GM12878 (cell line): Measurements from ENCODE around the gene ELMOD2. TPM values are rescaled to one million over a fixed set of nuclear protein-coding genes. Genes with fewer than 3 reads are reported as not detected.

ENCODE experiments used
- ATAC-seq: fragments of 200-7000 bp; cut with Tn5 transposase; 3 replicates; pipeline ENCODE4 v1.9.1; 2020; ENCODE audit warnings: mild to moderate bottlenecking, moderate library complexity
- BruUV-seq: library from RNA; stranded (reverse); fragments of 400-500 nt; replicated peaks from 2 replicates; lab custom pipeline; 2021; lab: Mats Ljungman, UMichigan
- CTCF ChIA-PET: fragments of 300-600 bp; sonication (Branson Sonifier 250); formaldehyde crosslinking; extraction: SDS; loops from one replicate; lab custom pipeline; 2021; ENCODE audit warnings: inconsistent platforms; lab: Yijun Ruan, JAX
- POLR2A ChIA-PET: fragments of 350-600 bp; formaldehyde crosslinking; extraction: SDS; loops from one replicate; lab custom pipeline; 2021; ENCODE audit warnings: inconsistent platforms; lab: Charles Lee
- RAD21 ChIA-PET: fragments of 300-600 bp; sonication (Branson Sonifier 250); formaldehyde crosslinking; loops from one replicate; lab custom pipeline; 2023; ENCODE audit warnings: antibody characterized with exemption; ENCODE audit not compliant: unreplicated experiment; lab: Charles Lee
- SMC1A ChIA-PET: fragments of 300-600 bp; sonication (Branson Sonifier 250); formaldehyde crosslinking; loops from one replicate; lab custom pipeline; 2023; ENCODE audit not compliant: unreplicated experiment, uncharacterized antibody; lab: Charles Lee
- DNase-seq: peaks from one replicate; pipeline ENCODE4 v3.0.0-alpha.2; 2011; ENCODE audit warnings: low read depth, low spot score
- FAIRE-seq: peaks from 3 replicates; lab custom pipeline; 2011; peaks lifted over from hg19 to GRCh38; lab: Jason Lieb, UNC
- H2AFZ ChIP-seq: 2 replicates; pipeline ENCODE4 v1.6.0; 2011; ENCODE audit warnings: low read depth, low read length, control low read depth; ENCODE audit not compliant: control insufficient read depth
- H3K27ac ChIP-seq: 2 replicates; pipeline ENCODE4 v1.5.1; 2011; ENCODE audit warnings: control low read depth; ENCODE audit not compliant: control insufficient read depth, insufficient read depth
- H3K27me3 ChIP-seq, 2 experiments: replicated peaks in 1 of 2; 2 replicates each; pipeline versions ENCODE4 v1.6.0 to v1.6.1; 2011; ENCODE audit warnings: low read length in 1 of 2; ENCODE audit not compliant: control insufficient read depth in 2 of 2, insufficient read depth in 2 of 2
- H3K36me3 ChIP-seq, 2 experiments: 2 replicates each; pipeline ENCODE4 v1.5.1; 2011; ENCODE audit warnings: low read length in 1 of 2; ENCODE audit not compliant: control insufficient read depth in 2 of 2, insufficient read depth in 2 of 2
- H3K4me1 ChIP-seq: 2 replicates; pipeline ENCODE4 v1.6.1; 2011; ENCODE audit warnings: mild to moderate bottlenecking, low read length, moderate library complexity, mixed read lengths; ENCODE audit not compliant: control insufficient read depth, insufficient read depth
- H3K4me2 ChIP-seq: 2 replicates; pipeline ENCODE4 v1.6.0; 2011; ENCODE audit warnings: control low read depth; ENCODE audit not compliant: control insufficient read depth, insufficient read depth
- H3K4me3 ChIP-seq: fragments of 200-600 bp; sonication (generic); 2 replicates; pipeline ENCODE4 v1.5.1; 2016
- H3K79me2 ChIP-seq: 2 replicates; pipeline ENCODE4 v1.6.0; 2011; ENCODE audit warnings: low read length; ENCODE audit not compliant: control insufficient read depth, insufficient read depth
- H3K9ac ChIP-seq: 2 replicates; pipeline ENCODE4 v1.8.0; 2011; ENCODE audit warnings: low read length, control low read depth, mixed read lengths; ENCODE audit not compliant: control insufficient read depth, insufficient read depth
- H3K9me3 ChIP-seq: replicated peaks from 3 replicates; pipeline ENCODE4 v1.5.1; 2011; ENCODE audit warnings: mild to moderate bottlenecking, low read length; ENCODE audit not compliant: control insufficient read depth, insufficient read depth
- H4K20me1 ChIP-seq: 2 replicates; pipeline ENCODE4 v1.6.0; 2011; ENCODE audit not compliant: control insufficient read depth, insufficient read depth
- CHD1 ChIP-seq: IDR thresholded peaks from 2 replicates; pipeline ENCODE4 v1.6.1; 2012; ENCODE audit warnings: low read depth, low read length, improper control_type of control experiment
- TCF7 ChIP-seq: IDR thresholded peaks from 2 replicates; pipeline ENCODE4 v1.6.1; 2014; ENCODE audit warnings: antibody characterized with exemption, borderline replicate concordance
- ZBED1 ChIP-seq: IDR thresholded peaks from 2 replicates; pipeline ENCODE4 v1.6.1; 2016; ENCODE audit warnings: borderline replicate concordance
- ZNF207 ChIP-seq: fragments of 450-650 bp; IDR thresholded peaks from 2 replicates; pipeline ENCODE4 v1.6.1; 2014; ENCODE audit warnings: antibody characterized with exemption, mild to moderate bottlenecking, borderline replicate concordance
- ZNF622 ChIP-seq: fragments of 450-650 bp; IDR thresholded peaks from 2 replicates; pipeline ENCODE4 v1.6.1; 2017; ENCODE audit warnings: mild to moderate bottlenecking, inconsistent platforms
- in situ Hi-C: fragments of 300-500 bp; cut with MboI; formaldehyde crosslinking; loops from 9 replicates; pipeline ENCODE4 v1.14.3; 2018; ENCODE audit warnings: mixed read lengths
- intact Hi-C: fragments of 100-400 bp; cut with micrococcal nuclease; formaldehyde crosslinking; loops from one replicate; pipeline ENCODE4 v1.14.2; 2022; ENCODE audit not compliant: unreplicated experiment
- polyA plus RNA-seq, 11 experiments: library from polyadenylated mRNA; depleted of rRNA in 4 of 11; unstranded in 6 of 11; stranded (reverse) in 5 of 11; fragments of >200 nt; fragmentation: Nextera tagmentation in 4 of 11; fragmentation: Illumina TruSeq in 1 of 11; extraction: Ambion mirVana in 4 of 11; extraction: Trizol in 1 of 11; gene quantifications; 1 replicate in 1 of 11; 2 replicates in 10 of 11; pipeline versions ENCODE4 v1.2.1 to v1.2.3, GENCODE V29; 2011 to 2016; ENCODE audit warnings: inconsistent platforms in 2 of 11, missing spikeins in 2 of 11, low read depth in 1 of 11
- total RNA-seq, 4 experiments: library from RNA; depleted of rRNA in 3 of 4; stranded (reverse); fragments of >200 nt in 3 of 4; fragmentation: Illumina TruSeq in 1 of 4; extraction: Trizol in 1 of 4; gene quantifications; 2 replicates each; pipeline versions ENCODE4 v1.2.1 to v1.2.3, GENCODE V29; 2013 to 2021
- TF ChIP-seq, protein P1 (sequence below): fragments of 450-650 bp; IDR thresholded peaks from 2 replicates; pipeline ENCODE4 v1.6.1; 2017; ENCODE audit warnings: low read depth, mild to moderate bottlenecking, moderate library complexity
- TF ChIP-seq, protein P2 (sequence below): IDR thresholded peaks from 2 replicates; pipeline ENCODE4 v1.6.1; 2011; ENCODE audit warnings: low read depth, low read length, improper control_type of control experiment, borderline replicate concordance
- TF ChIP-seq, protein P3 (sequence below): fragments of 450-650 bp; formaldehyde crosslinking; IDR thresholded peaks from 2 replicates; pipeline ENCODE4 v1.4.0; 2022; ENCODE audit warnings: mild to moderate bottlenecking, moderate library complexity
- TF ChIP-seq, protein P4 (sequence below): fragments of 450-650 bp; IDR thresholded peaks from 2 replicates; pipeline ENCODE4 v1.6.1; 2018; ENCODE audit warnings: mild to moderate bottlenecking, low read depth, moderate library complexity; ENCODE audit not compliant: partially characterized antibody
- TF ChIP-seq, protein P5 (sequence below): fragments of 450-650 bp; conservative IDR thresholded peaks from 2 replicates; pipeline ENCODE4 v1.6.1; 2017; ENCODE audit warnings: mild to moderate bottlenecking, moderate library complexity
- TF ChIP-seq, protein P6 (sequence below): IDR thresholded peaks from 2 replicates; pipeline ENCODE4 v1.6.1; 2012; ENCODE audit warnings: low read depth, low read length, improper control_type of control experiment

ELMOD2 gene
- total and polyA plus RNA-seq, 10 of the 15 experiments (the other 5 are each of a cell fraction or from before 2014, with no cell fraction given): 6.5 to 16.7 (median 12.7) TPM

DNA sequence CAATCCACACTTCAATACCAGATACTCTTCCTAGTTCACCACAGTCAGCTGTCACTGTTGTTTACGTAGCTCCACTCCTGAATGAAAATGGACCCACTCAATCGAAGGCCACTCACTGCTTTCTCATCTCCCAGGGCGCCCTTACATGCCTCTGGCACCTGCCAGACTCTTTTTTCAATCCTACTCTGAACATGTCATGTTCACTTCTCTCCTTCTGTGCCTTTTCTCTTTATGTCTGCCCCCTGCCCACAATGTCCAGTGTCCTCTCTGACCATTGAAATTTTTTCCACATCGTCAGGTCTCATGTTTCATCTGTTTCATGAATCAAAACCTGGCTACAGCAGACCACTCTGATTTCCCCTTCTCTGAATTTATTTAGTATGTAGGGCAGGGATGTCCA lies 24.6 kb upstream of the ELMOD2 start (continued):
- no peak for TF ChIP-seq ZNF622

DNA sequence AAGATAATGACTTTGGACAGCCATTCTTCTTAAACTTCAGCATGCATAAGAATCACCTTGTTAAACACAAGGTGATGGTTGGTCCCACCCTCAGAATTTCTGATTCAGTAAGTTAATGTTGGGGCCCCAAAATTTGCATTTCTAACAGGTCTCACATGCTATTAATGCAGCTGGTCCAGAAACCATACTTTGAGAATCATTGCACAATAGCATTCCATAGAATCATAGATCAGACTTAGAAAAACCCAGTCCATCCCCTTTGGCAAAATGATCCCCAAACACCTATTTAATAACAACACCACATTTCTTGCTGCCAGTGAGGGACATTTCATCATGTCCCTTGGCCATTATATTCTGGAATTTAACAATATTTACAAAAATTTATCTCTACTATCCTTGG lies 19.7 kb upstream of the ELMOD2 start:
- Histone ChIP-seq H3K27ac (no peak overlapping the region), H4K20me1 (no peaks in the 10 kb centered on the region), H3K9me3 (no peaks in the 10 kb centered on the region), H3K36me3 (no peaks in the 10 kb centered on the region), H3K4me1 (no peaks in the 10 kb centered on the region), H3K9ac (no peak overlapping the region), H2AFZ (no peak overlapping the region), H3K27me3 (peaks cover 0 to 4% of the 10 kb centered on the region in 2 experiments; a peak in 1 of 4 replicates), H3K4me3 (no peak overlapping the region), H3K4me2 (no peak overlapping the region), H3K79me2 (no peaks in the 10 kb centered on the region)
- no TSS peak for BruUV-seq
- ChIA-PET RAD21 (no interaction called here), SMC1A (no interaction called here), CTCF (no interaction called here), POLR2A (no interaction called here)
- DNase-seq (no peak), ATAC-seq (no peak), FAIRE-seq (no peak)
- in situ Hi-C loops (no loop called here), intact Hi-C loops (no loop called here)
- TF ChIP-seq TCF7 (no peak), ZNF207 (no peak), CHD1 (no peak), ZBED1 (no peak)
- TF ChIP-seq, protein P1, sequence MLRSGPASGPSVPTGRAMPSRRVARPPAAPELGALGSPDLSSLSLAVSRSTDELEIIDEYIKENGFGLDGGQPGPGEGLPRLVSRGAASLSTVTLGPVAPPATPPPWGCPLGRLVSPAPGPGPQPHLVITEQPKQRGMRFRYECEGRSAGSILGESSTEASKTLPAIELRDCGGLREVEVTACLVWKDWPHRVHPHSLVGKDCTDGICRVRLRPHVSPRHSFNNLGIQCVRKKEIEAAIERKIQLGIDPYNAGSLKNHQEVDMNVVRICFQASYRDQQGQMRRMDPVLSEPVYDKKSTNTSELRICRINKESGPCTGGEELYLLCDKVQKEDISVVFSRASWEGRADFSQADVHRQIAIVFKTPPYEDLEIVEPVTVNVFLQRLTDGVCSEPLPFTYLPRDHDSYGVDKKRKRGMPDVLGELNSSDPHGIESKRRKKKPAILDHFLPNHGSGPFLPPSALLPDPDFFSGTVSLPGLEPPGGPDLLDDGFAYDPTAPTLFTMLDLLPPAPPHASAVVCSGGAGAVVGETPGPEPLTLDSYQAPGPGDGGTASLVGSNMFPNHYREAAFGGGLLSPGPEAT: no peak
- TF ChIP-seq, protein P2, sequence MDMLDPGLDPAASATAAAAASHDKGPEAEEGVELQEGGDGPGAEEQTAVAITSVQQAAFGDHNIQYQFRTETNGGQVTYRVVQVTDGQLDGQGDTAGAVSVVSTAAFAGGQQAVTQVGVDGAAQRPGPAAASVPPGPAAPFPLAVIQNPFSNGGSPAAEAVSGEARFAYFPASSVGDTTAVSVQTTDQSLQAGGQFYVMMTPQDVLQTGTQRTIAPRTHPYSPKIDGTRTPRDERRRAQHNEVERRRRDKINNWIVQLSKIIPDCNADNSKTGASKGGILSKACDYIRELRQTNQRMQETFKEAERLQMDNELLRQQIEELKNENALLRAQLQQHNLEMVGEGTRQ: no peak
- TF ChIP-seq, protein P3, sequence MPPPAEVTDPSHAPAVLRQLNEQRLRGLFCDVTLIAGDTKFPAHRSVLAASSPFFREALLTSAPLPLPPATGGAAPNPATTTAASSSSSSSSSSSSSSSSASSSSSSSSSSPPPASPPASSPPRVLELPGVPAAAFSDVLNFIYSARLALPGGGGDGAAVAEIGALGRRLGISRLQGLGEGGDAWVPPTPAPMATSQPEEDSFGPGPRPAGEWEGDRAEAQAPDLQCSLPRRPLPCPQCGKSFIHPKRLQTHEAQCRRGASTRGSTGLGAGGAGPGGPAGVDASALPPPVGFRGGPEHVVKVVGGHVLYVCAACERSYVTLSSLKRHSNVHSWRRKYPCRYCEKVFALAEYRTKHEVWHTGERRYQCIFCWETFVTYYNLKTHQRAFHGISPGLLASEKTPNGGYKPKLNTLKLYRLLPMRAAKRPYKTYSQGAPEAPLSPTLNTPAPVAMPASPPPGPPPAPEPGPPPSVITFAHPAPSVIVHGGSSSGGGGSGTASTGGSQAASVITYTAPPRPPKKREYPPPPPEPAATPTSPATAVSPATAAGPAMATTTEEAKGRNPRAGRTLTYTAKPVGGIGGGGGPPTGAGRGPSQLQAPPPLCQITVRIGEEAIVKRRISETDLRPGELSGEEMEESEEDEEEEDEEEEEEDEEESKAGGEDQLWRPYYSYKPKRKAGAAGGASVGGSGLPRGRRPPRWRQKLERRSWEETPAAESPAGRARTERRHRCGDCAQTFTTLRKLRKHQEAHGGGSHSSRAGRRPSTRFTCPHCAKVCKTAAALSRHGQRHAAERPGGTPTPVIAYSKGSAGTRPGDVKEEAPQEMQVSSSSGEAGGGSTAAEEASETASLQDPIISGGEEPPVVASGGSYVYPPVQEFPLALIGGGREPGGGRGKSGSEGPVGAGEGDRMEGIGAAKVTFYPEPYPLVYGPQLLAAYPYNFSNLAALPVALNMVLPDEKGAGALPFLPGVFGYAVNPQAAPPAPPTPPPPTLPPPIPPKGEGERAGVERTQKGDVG (CRISPR knock-in tag): no peak
- TF ChIP-seq, protein P4, sequence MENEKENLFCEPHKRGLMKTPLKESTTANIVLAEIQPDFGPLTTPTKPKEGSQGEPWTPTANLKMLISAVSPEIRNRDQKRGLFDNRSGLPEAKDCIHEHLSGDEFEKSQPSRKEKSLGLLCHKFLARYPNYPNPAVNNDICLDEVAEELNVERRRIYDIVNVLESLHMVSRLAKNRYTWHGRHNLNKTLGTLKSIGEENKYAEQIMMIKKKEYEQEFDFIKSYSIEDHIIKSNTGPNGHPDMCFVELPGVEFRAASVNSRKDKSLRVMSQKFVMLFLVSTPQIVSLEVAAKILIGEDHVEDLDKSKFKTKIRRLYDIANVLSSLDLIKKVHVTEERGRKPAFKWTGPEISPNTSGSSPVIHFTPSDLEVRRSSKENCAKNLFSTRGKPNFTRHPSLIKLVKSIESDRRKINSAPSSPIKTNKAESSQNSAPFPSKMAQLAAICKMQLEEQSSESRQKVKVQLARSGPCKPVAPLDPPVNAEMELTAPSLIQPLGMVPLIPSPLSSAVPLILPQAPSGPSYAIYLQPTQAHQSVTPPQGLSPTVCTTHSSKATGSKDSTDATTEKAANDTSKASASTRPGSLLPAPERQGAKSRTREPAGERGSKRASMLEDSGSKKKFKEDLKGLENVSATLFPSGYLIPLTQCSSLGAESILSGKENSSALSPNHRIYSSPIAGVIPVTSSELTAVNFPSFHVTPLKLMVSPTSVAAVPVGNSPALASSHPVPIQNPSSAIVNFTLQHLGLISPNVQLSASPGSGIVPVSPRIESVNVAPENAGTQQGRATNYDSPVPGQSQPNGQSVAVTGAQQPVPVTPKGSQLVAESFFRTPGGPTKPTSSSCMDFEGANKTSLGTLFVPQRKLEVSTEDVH: no peak
- TF ChIP-seq, protein P5, sequence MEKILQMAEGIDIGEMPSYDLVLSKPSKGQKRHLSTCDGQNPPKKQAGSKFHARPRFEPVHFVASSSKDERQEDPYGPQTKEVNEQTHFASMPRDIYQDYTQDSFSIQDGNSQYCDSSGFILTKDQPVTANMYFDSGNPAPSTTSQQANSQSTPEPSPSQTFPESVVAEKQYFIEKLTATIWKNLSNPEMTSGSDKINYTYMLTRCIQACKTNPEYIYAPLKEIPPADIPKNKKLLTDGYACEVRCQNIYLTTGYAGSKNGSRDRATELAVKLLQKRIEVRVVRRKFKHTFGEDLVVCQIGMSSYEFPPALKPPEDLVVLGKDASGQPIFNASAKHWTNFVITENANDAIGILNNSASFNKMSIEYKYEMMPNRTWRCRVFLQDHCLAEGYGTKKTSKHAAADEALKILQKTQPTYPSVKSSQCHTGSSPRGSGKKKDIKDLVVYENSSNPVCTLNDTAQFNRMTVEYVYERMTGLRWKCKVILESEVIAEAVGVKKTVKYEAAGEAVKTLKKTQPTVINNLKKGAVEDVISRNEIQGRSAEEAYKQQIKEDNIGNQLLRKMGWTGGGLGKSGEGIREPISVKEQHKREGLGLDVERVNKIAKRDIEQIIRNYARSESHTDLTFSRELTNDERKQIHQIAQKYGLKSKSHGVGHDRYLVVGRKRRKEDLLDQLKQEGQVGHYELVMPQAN: no peak
- TF ChIP-seq, protein P6, sequence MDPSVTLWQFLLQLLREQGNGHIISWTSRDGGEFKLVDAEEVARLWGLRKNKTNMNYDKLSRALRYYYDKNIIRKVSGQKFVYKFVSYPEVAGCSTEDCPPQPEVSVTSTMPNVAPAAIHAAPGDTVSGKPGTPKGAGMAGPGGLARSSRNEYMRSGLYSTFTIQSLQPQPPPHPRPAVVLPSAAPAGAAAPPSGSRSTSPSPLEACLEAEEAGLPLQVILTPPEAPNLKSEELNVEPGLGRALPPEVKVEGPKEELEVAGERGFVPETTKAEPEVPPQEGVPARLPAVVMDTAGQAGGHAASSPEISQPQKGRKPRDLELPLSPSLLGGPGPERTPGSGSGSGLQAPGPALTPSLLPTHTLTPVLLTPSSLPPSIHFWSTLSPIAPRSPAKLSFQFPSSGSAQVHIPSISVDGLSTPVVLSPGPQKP: no peak
